ENCODE data around the gene HTR5A.

DNA sequence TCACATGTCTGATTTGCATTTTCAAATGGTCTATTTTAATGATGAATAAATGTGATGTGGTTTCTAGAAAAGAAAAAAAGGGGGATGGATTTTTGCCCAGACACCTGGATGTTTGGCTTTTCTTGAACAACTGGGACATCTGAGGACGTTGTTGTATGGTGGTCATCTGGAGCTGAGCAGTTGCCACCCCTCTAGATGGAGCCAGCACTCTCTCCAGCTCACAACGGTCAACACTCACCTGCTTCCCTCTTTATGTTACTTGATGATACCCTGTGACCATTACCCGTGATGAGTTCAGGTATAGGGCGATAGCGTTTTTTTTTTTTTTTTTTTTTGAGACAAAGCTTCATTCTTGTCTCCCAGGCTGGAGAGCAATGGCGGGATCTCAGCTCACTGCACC is 37.1 kb upstream of the HTR5A start:
- TF ChIP-seq CEBPB (IDR thresholded peaks at IDR 0.05) (no peak), CREB1 (IDR thresholded peaks at IDR 0.05; ENCODE audit: low read depth) (no peak), TCF12 (IDR thresholded peaks at IDR 0.05; ENCODE audit: low read depth) (no peak)
- TF ChIP-seq, protein P1, sequence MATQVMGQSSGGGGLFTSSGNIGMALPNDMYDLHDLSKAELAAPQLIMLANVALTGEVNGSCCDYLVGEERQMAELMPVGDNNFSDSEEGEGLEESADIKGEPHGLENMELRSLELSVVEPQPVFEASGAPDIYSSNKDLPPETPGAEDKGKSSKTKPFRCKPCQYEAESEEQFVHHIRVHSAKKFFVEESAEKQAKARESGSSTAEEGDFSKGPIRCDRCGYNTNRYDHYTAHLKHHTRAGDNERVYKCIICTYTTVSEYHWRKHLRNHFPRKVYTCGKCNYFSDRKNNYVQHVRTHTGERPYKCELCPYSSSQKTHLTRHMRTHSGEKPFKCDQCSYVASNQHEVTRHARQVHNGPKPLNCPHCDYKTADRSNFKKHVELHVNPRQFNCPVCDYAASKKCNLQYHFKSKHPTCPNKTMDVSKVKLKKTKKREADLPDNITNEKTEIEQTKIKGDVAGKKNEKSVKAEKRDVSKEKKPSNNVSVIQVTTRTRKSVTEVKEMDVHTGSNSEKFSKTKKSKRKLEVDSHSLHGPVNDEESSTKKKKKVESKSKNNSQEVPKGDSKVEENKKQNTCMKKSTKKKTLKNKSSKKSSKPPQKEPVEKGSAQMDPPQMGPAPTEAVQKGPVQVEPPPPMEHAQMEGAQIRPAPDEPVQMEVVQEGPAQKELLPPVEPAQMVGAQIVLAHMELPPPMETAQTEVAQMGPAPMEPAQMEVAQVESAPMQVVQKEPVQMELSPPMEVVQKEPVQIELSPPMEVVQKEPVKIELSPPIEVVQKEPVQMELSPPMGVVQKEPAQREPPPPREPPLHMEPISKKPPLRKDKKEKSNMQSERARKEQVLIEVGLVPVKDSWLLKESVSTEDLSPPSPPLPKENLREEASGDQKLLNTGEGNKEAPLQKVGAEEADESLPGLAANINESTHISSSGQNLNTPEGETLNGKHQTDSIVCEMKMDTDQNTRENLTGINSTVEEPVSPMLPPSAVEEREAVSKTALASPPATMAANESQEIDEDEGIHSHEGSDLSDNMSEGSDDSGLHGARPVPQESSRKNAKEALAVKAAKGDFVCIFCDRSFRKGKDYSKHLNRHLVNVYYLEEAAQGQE (IDR thresholded peaks at IDR 0.05; ENCODE audit: low read depth): no peak
- TF ChIP-seq, protein P2, sequence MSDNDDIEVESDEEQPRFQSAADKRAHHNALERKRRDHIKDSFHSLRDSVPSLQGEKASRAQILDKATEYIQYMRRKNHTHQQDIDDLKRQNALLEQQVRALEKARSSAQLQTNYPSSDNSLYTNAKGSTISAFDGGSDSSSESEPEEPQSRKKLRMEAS (IDR thresholded peaks at IDR 0.05): no peak
